Urothelium cell line (cell line): ENCODE results near the gene PSD4.

Experiments
- DNase-seq: peaks from one replicate; pipeline ENCODE4 v3.0.0; 2011; ENCODE audit warnings: low spot score, mixed read lengths
- FAIRE-seq: peaks from 2 replicates; lab custom pipeline; 2011; peaks lifted over from hg19 to GRCh38; lab: Jason Lieb, UNC

Gene PSD4

GRCh38 chr2:113258471-113259147 is 84.8 kb downstream of the PSD4 start:
- no peak for FAIRE-seq
- DNase-seq: no peak
